ENCODE data around the gene CD1C. TPM values are rescaled to one million over a fixed set of nuclear protein-coding genes. Genes with fewer than 3 reads are reported as not detected.

Gene CD1C
- total and polyA plus RNA-seq, 2 of the 8 experiments (the other 6 are each of a cell fraction or from before 2014, with no cell fraction given), result 0.06 to 0.35 TPM

DNA sequence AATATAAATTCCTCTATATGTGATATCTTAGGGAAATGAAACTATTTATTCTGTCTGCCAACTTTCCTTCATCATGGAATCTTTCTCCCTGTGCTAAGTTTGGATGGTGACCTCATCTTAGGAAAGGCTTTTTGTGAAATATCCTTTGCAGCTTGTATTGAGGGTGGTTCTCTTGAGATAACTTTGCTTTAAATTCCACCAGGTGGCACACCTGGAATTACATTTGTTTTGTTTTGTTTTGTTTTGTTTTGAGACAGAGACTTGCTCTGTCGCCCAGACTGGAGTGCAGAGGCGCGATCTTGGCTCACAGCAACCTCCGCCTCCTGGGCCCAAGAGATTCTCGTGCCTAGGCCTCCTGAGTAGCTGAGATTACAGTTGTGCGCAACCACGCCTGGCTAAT, 43.1 kb upstream of the CD1C start:
- Histone ChIP-seq H2BK12ac (ENCODE audit: low read depth, low read length) (no peak overlapping the region), H4K8ac (ENCODE audit: extremely low read depth, insufficient read depth, low read length) (no peak overlapping the region), H2AFZ (ENCODE audit: low read length) (no peak overlapping the region), H3K23me2 (ENCODE audit: low read depth, low read length) (no peaks in the 10 kb centered on the region; the same call in 1 of the 2 replicates), H3K9me3 (ENCODE audit: insufficient read depth in 2 of 2, low read depth in 1 of 2, low read length in 1 of 2) (no peaks in the 10 kb centered on the region), H3K4me1 (replicated peaks in 1 of 4; ENCODE audit: control insufficient read depth in 3 of 4, insufficient read depth in 4 of 4, low read length in 3 of 4) (no peaks in the 10 kb centered on the region), H3K23ac (ENCODE audit: insufficient read length) (no peak overlapping the region), H2BK120ac (replicated peaks; ENCODE audit: low read depth, low read length) (no peak overlapping the region), H3K27ac (ENCODE audit: low read depth, low read length) (no peak overlapping the region), H3K79me2 (ENCODE audit: control insufficient read depth in 1 of 2, insufficient read depth in 2 of 2, low read length in 2 of 2) (no peaks in the 10 kb centered on the region), H4K5ac (ENCODE audit: insufficient read length, low read depth, low read length) (no peak overlapping the region), H3K9ac (replicated peaks in 1 of 4; ENCODE audit: extremely low read depth in 1 of 4, low read depth in 3 of 4, low read length in 3 of 4) (no peak overlapping the region), H3K4ac (replicated peaks; ENCODE audit: insufficient read length, low read depth, low read length) (no peak overlapping the region), H2BK5ac (ENCODE audit: low read depth, low read length) (no peak overlapping the region), H3K36me3 (ENCODE audit: control insufficient read depth in 2 of 4, insufficient read depth in 4 of 4, low read length in 3 of 4) (no peaks in the 10 kb centered on the region), H2AK5ac (ENCODE audit: low read depth, low read length) (no peak overlapping the region), H3K18ac (ENCODE audit: extremely low read depth, low read length) (no peak overlapping the region; the same call in 1 of the 2 replicates), H3K79me1 (ENCODE audit: low read depth, low read length) (no peaks in the 10 kb centered on the region), H3K14ac (ENCODE audit: insufficient read length) (no peak overlapping the region), H4K91ac (replicated peaks; ENCODE audit: insufficient read length, low read length) (no peak overlapping the region), H3K56ac (replicated peaks; ENCODE audit: insufficient read length, low read depth, low read length) (no peak overlapping the region), H2BK20ac (ENCODE audit: low read length) (no peak overlapping the region), H3K27me3 (replicated peaks in 1 of 4; ENCODE audit: control insufficient read depth in 3 of 4, extremely low read depth in 1 of 4, insufficient read depth in 3 of 4, low read length in 3 of 4) (no peaks in the 10 kb centered on the region), H3K4me3 (ENCODE audit: extremely low read depth in 1 of 4, insufficient read depth in 2 of 4, low read depth in 3 of 4, low read length in 4 of 4) (no peak overlapping the region), H2BK15ac (ENCODE audit: low read length) (no peak overlapping the region), H3K4me2 (ENCODE audit: insufficient read depth in 1 of 2, low read depth in 2 of 2, low read length in 2 of 2) (no peak overlapping the region), H4K20me1 (replicated peaks in 1 of 2; ENCODE audit: control insufficient read depth in 1 of 2, insufficient read depth in 2 of 2, low read length in 2 of 2) (no peaks in the 10 kb centered on the region)
- 85% methylated on average over 7 of the region's 7 CpGs; no CpG with 5 or more reads in 1 of the 2 experiments for WGBS, 2 experiments (ENCODE audit: extremely low coverage in 1 of 2, insufficient coverage in 1 of 2, insufficient read length in 1 of 2, insufficient replicate concordance in 2 of 2, low coverage in 1 of 2, low lambda C conversion rate in 2 of 2, missing lambda C conversion rate in 1 of 2)
- TF ChIP-seq, protein P1, sequence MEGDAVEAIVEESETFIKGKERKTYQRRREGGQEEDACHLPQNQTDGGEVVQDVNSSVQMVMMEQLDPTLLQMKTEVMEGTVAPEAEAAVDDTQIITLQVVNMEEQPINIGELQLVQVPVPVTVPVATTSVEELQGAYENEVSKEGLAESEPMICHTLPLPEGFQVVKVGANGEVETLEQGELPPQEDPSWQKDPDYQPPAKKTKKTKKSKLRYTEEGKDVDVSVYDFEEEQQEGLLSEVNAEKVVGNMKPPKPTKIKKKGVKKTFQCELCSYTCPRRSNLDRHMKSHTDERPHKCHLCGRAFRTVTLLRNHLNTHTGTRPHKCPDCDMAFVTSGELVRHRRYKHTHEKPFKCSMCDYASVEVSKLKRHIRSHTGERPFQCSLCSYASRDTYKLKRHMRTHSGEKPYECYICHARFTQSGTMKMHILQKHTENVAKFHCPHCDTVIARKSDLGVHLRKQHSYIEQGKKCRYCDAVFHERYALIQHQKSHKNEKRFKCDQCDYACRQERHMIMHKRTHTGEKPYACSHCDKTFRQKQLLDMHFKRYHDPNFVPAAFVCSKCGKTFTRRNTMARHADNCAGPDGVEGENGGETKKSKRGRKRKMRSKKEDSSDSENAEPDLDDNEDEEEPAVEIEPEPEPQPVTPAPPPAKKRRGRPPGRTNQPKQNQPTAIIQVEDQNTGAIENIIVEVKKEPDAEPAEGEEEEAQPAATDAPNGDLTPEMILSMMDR (IDR thresholded peaks at IDR 0.05; ENCODE audit: control extremely low read depth in 1 of 3, insufficient read depth in 1 of 3, low read depth in 1 of 3, low read length in 3 of 3), result peak in 2 of 3 experiments; percentile 13 to 21; a peak in 2 of 4 replicates
- TF ChIP-seq RAD21 (IDR thresholded peaks at IDR 0.05 in 1 of 2, conservative IDR thresholded peaks at IDR 0.05 in 1 of 2; ENCODE audit: low read depth in 2 of 2, low read length in 2 of 2) (peak; percentile 35 to 44), SUZ12 (IDR thresholded peaks at IDR 0.05; ENCODE audit: low read length) (no peak)
- DNase-seq (ENCODE audit: low read depth in 1 of 2, low spot score in 2 of 2) (no peak), FAIRE-seq (no peak)
- POLR2A ChIA-PET (ENCODE audit: partially characterized antibody), result no interaction called here
- CTCF ChIA-PET (ENCODE audit: partially characterized antibody), result interaction anchor here (0.8 to 1.0 kb wide), 3 partner anchors 43 to 249 kb away, joined by 3 to 6 read pairs (median 3); no protein-coding TSS in a partner anchor
